OCI-LY3 (cell line): ENCODE results near the gene ACMSD.

Source experiments
- EZH2phosphoT487 ChIP-seq: fragments of 200-600 bp; shearing (Covaris generic); IDR thresholded peaks from 2 replicates; pipeline ENCODE4 v1.6.1; 2018; ENCODE audit warnings: antibody characterized with exemption, mixed run types, low read depth
- TF ChIP-seq, protein P1 (sequence below): fragments of 200-600, 300-600 bp; sonication (generic); IDR thresholded peaks from 2 replicates; pipeline ENCODE4 v1.5.1; 2014; ENCODE audit warnings: antibody characterized with exemption, low read length, low read depth

DNA sequence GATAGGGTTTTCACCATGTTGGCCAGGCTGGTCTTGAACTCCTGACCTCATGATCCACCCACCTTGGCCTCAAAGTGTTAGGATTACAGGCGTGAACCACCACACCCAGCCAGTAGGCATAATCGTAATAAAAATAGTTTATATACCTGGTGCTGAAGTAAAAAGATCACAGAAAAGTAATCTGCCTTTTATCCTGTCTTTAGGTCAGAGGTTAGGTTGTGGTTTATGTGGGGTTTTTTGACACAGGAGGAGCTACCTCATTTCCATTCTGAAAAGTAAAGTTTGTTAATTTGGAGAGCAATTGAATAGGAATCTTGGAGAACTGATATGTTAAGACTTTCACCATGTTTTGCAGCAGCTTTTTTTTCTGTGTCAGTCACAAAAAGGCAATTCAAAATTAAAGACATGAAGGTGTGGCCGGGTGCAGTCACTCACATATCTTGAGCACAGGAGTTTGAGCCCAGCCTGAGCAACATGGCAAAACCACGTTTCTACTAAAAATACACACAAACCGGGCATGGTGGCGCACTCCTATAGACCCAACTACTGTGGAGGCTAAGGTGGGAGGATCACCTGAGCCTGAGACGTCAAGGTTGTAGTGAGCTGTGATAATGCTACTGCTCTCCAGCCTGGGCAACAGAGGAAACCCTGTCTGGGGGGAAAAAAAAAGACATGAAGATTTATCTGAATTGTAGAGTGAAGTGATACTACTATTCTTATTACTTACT is 111.7 kb downstream of the ACMSD start:
- TF ChIP-seq, protein P1, sequence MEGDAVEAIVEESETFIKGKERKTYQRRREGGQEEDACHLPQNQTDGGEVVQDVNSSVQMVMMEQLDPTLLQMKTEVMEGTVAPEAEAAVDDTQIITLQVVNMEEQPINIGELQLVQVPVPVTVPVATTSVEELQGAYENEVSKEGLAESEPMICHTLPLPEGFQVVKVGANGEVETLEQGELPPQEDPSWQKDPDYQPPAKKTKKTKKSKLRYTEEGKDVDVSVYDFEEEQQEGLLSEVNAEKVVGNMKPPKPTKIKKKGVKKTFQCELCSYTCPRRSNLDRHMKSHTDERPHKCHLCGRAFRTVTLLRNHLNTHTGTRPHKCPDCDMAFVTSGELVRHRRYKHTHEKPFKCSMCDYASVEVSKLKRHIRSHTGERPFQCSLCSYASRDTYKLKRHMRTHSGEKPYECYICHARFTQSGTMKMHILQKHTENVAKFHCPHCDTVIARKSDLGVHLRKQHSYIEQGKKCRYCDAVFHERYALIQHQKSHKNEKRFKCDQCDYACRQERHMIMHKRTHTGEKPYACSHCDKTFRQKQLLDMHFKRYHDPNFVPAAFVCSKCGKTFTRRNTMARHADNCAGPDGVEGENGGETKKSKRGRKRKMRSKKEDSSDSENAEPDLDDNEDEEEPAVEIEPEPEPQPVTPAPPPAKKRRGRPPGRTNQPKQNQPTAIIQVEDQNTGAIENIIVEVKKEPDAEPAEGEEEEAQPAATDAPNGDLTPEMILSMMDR = no peak
- TF ChIP-seq EZH2phosphoT487 = no peak
